Measurements from ENCODE around the gene RARRES1.

The RARRES1 gene

DNA sequence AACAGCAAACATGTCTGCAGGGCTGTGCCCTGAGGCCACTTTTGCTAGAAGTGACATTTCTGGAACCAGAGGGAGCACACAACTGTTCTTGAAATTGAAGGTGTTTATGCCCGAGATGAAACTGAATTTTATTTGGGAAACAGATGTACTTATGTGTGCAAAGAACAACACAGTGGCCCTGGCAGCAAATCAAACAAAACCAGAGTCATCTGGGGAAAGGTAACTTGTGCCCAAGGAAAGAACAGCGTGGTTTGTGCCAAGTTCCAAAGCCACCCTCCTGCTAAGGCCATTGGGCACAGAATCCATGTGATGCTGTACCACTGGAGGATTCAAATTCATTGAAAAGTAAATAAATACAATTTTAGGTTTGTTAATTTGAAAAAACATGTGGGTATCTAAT is 31.2 kb upstream of the RARRES1 start:
- no peak for DNase-seq

- no peak for DNase-seq
Observed at GRCh38 chr3:158762701-158763100, 30.4 kb upstream of the RARRES1 start.

DNA sequence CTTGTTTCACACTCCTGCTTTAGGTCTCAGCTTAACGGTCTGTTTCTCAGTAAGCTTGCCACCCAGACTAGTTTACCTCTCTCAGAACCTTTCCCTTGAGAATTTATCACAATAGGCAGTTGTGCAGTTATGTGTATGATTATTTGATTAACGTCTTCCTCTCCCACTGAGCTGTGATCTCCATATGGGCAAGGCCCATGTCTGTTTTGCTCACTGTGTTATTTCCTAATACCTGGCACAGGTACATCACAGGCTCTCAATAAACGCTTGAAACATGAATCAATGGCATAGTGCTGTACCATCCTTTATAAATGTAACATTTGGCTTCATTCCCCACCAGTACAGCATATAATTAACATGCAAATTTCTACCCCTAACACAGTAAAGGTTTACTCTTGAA is 29.1 kb upstream of the RARRES1 start:
- no peak for DNase-seq

DNA sequence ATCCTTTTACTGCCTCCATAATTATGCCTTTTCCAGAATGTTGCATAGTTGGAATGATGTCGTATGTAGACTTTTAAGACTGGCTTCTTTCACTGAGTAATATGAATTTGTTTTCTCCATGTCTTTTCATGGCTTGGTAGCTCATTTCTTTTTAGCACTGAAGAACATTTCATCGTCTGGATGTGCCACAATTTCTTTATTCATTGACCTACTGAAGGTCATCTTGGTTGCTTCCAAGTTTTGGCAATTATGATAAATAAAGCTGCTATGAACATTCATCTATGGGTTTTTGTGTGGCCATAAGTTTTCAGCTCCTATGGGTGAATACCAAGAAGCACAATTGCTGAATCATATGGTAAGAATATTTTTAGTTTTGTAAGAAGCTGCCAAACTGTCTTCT is 23.2 kb upstream of the RARRES1 start:
- DNase-seq: no peak

GRCh38 chr3:158753854-158754253 is 21.6 kb upstream of the RARRES1 start:
- no peak for DNase-seq

GRCh38 chr3:158751316-158751715 is 19.1 kb upstream of the RARRES1 start:
- DNase-seq: no peak

GRCh38 chr3:158750016-158750415 is 17.8 kb upstream of the RARRES1 start:
- no peak for DNase-seq

DNA sequence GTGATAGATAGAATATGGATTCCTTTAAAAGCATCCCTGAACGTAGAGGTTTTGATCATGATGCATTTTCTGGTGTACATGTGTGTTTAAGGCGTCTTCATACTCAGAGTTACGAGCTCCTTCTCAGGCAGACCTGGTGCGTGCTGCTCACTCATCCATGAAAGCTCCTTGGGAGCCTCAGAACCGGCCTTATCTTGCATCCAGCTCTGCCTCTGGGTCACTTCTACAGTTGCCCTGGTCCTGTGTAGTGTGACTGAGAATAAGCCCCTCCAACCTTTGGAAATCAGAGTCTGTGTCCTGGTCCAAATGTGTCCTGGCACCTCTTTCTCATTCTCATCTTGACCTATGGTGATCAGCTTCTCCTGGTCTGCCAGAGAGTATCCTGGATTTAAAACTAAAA is 17.3 kb upstream of the RARRES1 start:
- DNase-seq: no peak

GRCh38 chr3:158748237-158748828 is 16.1 kb upstream of the RARRES1 start:
- no peak for DNase-seq

DNA sequence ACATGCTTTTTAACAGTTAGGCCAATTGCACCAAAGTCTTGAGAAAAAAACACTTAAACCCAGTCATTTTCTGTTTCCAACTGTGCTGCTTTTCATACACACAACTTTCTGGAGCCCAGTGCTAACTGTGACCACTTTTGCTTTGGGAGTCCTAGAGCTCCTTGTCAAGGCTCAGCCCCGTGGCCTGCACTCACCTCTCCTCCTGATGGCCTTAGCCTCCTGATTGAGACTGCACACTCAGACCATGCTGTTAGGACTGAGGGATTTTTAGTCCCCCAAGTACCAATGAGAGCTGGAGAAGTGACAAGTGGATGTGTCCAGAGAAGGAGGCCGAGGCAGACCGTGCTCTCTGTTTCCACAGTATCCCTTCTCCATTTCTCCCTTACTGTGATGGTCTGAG is 15.2 kb upstream of the RARRES1 start:
- no peak for DNase-seq

- DNase-seq: no peak
Observed at GRCh38 chr3:158745551-158745950, 13.3 kb upstream of the RARRES1 start.

DNA sequence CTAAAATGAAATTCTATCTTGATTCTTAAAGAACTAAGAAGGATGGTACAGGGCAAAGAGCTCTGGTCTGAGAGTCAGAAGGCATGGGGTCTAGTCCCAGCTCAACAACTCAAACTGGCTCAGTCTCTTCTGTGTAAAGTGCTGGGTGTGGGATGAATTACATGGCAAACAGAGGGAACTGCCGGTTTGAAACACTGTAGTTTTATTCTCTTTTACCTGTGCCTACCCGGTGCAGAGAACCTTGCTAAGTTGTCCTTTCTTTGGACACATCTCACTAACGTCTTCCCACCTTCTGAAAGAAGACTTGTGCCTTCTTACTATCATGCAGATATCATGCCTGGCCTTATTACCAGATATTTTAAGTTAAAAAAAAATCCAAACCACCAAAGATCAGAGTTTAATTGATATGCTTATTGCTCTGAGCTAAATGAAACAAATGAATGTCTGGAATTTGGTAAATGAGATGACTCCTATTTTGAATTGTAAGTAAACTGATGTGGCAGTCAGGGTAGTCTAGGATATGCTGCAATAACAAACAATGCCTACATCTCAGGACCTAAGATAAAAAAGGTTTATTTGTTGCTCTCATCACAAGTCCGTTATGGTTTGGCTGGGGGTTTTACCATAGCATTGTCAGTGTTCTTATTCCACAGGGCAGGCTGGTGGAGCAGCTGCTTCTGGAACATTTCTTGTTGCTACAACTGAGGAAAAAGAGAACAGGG is 12.5 kb upstream of the RARRES1 start:
- no peak for DNase-seq

- DNase-seq: no peak
Observed at GRCh38 chr3:158743664-158744566, 11.7 kb upstream of the RARRES1 start.

DNA sequence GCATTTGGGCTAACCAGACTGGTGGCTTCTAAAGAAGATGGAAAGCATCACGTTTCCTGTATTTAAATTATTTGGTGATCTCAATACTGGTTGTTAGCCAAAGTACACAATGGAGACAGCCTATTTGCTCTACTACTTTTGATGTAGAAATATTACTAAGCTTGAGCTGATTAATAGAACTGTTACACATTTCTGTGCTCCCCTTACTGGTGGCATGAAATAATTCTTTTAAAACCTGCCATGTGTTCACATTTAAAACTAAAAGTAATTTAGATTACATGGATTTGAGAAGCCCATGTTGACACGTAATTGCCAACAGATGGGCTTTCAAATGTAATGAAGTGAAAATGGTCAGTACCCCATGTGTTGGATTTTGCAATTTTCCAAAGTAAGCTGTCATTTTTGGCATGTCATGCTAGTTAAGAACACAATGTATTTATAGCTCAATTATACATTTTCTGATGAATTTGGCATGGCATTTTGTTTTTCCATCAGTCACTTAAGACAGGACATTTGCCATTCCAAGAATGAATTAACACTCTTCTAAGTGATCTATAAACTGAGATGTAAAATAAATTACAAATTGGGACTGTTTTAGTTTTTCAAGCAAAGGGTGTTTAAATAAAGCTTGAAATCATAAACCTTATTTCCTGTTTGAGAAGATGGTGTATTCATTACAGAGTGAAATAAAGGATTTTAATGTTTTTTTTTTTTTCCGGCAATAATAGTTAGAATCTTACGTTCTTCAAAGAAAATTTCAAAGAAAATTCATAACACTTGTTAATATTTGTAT is 10.8 kb upstream of the RARRES1 start:
- DNase-seq: no peak

DNA sequence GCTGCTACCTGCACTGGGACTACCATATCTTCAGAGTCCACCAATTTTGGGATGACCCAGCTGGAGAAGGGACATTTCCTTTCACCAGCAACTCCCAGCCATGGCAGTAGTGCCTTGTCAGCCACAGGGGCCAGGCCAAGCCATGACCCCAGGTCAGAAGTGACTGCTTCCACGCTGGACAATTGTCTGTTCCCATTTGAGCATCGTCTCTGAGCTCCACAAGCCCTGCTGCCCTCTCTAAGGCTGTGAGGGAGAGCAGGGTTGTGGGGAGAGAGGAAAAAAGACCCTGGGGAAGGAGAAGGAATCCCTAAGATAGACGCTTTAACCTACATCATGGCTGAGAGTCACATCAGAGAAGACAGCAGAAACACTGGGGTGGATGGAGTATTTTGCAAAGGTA is 7.4 kb upstream of the RARRES1 start:
- DNase-seq: no peak

- DNase-seq: no peak
Observed at GRCh38 chr3:158739078-158739477, 6.8 kb upstream of the RARRES1 start.

DNA sequence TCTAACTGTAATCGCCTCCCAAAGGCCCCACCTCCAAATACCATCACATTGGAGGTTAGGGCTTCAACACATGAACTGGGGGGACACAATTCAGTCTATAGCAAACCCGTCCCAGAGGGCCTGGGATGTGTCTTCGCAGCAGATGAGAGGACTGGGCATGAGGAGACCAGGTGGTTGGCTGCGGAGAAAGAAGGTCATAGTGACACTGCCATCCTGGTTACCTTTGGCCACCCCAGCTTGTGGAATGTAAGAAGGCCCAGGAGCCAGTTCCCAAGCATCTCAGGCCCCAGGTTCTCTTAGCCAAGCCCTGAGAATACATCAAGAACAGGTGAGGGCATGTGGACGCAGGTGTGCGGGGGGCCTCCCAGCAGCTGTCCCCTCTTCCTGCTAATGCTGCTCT is 6.4 kb upstream of the RARRES1 start:
- DNase-seq: no peak

- DNase-seq: no peak
Observed at GRCh38 chr3:158737976-158738615, 5.8 kb upstream of the RARRES1 start.

- DNase-seq: no peak
Observed at GRCh38 chr3:158737410-158737809, 5.2 kb upstream of the RARRES1 start.

GRCh38 chr3:158735296-158736033 is 3.2 kb upstream of the RARRES1 start:
- DNase-seq: no peak

- no peak for DNase-seq
Observed at GRCh38 chr3:158733656-158734055, 1.4 kb upstream of the RARRES1 start.

- no peak for DNase-seq
Observed at GRCh38 chr3:158732856-158733200, 571 bp upstream of the RARRES1 start.
